Glutamatergic neuron (in vitro differentiated cells): Measurements from ENCODE around the gene NTPCR. TPM values are rescaled to one million over a fixed set of nuclear protein-coding genes. Genes with fewer than 3 reads are reported as not detected.

Experiments used
- DNase-seq: peaks from one replicate; pipeline ENCODE4 v3.0.0; 2022
- H3K27ac Mint-ChIP-seq: one replicate; pipeline ENCODE4 v1.8.0; 2020; ENCODE audit warnings: mild to moderate bottlenecking, mixed read lengths, inconsistent platforms; ENCODE audit not compliant: unreplicated experiment
- H3K27me3 Mint-ChIP-seq: one replicate; pipeline ENCODE4 v1.8.0; 2020; ENCODE audit warnings: mild to moderate bottlenecking, moderate library complexity, mixed read lengths, inconsistent platforms; ENCODE audit not compliant: unreplicated experiment
- H3K36me3 Mint-ChIP-seq: one replicate; pipeline ENCODE4 v1.8.0; 2020; ENCODE audit warnings: mild to moderate bottlenecking, mixed read lengths, inconsistent platforms; ENCODE audit not compliant: unreplicated experiment
- H3K4me1 Mint-ChIP-seq: one replicate; pipeline ENCODE4 v1.8.0; 2020; ENCODE audit warnings: mild to moderate bottlenecking, low read depth, mixed read lengths, inconsistent platforms; ENCODE audit not compliant: unreplicated experiment
- H3K4me3 Mint-ChIP-seq: one replicate; pipeline ENCODE4 v1.8.0; 2020; ENCODE audit warnings: mild to moderate bottlenecking, mixed read lengths, inconsistent platforms; ENCODE audit not compliant: unreplicated experiment
- H3K9me3 Mint-ChIP-seq: one replicate; pipeline ENCODE4 v1.8.0; 2020; ENCODE audit warnings: mild to moderate bottlenecking, moderate library complexity, mixed read lengths, inconsistent platforms; ENCODE audit not compliant: unreplicated experiment
- CTCF ChIP-seq: fragments of 200-600 bp; sonication (generic); IDR thresholded peaks from one replicate; pipeline ENCODE4 v1.5.0; 2021; ENCODE audit not compliant: partially characterized antibody, unreplicated experiment
- total RNA-seq: library from RNA; stranded (reverse); fragmentation: NEBNext Ultra II Directional; extraction: Animal tissue kit (Norgen Biotek cat#: 25700); gene quantifications from one replicate; pipeline ENCODE4 v1.2.1, GENCODE V29; 2021; ENCODE audit not compliant: unreplicated experiment

Gene NTPCR
- total RNA-seq, 1 donor from 2014 or later, result 40.7 TPM

GRCh38 chr1:232917053-232917452 lies 33.4 kb upstream of the NTPCR start:
- no peaks in the 10 kb centered on the region for H3K36me3 Mint-ChIP-seq

GRCh38 chr1:232921381-232921780 lies 29.0 kb upstream of the NTPCR start:
- no peak overlapping the region for H3K27ac Mint-ChIP-seq
- DNase-seq, result no peak
- no peaks in the 10 kb centered on the region for H3K27me3 Mint-ChIP-seq
- no peaks in the 10 kb centered on the region for H3K9me3 Mint-ChIP-seq
- no peak for TF ChIP-seq CTCF
- H3K36me3 Mint-ChIP-seq, result no peaks in the 10 kb centered on the region
- H3K4me3 Mint-ChIP-seq, result no peak overlapping the region
- peaks cover 10% of the 10 kb centered on the region for H3K4me1 Mint-ChIP-seq

More at GRCh38 chr1:232917053-232917452, 33.4 kb upstream of the NTPCR start:
- H3K4me3 Mint-ChIP-seq, result no peak overlapping the region
- H3K9me3 Mint-ChIP-seq, result no peaks in the 10 kb centered on the region
- H3K4me1 Mint-ChIP-seq, result no peaks in the 10 kb centered on the region
- no peaks in the 10 kb centered on the region for H3K27me3 Mint-ChIP-seq
- no peak overlapping the region for H3K27ac Mint-ChIP-seq
- no peak for TF ChIP-seq CTCF
- no peak for DNase-seq

GRCh38 chr1:232922485-232922884 lies 27.9 kb upstream of the NTPCR start:
- H3K27ac Mint-ChIP-seq, result no peak overlapping the region
- no peaks in the 10 kb centered on the region for H3K27me3 Mint-ChIP-seq
- DNase-seq, result no peak

DNA sequence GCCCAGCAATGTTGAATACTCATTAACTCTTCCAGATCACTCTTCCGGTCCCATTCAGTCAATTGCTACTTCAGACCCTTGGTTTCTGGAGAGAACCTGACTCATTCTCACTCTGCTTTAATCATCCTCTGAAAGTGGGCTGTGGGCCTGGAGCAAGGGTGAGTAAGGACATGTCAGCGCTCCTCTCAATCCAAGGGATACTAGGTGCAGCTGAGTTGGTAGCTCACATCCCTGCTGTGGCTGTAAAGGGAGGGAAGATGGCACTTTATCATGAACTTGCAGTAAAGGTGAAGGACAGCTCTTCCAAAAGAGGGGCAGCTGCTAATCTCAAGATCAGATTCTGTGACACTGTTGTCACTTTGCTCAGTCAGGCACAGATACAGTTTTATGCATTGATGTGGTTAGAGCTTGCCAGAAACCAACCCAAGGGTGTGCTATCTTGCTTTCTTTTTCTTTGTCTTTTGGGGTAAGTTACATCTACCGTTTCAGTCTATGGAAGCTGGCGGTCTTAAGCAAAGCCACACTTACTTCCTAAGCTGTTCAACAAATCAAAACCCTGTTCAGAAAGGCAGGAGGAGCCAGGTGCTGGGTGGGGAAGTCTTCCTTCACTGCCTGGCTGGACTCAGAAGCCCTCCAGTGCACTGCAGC lies 26.5 kb upstream of the NTPCR start:
- no peak for DNase-seq
- H3K9me3 Mint-ChIP-seq, result peaks cover 4% of the 10 kb centered on the region
- H3K4me3 Mint-ChIP-seq, result no peak overlapping the region
- peaks cover 6% of the 10 kb centered on the region for H3K36me3 Mint-ChIP-seq
- TF ChIP-seq CTCF, result no peak
- H3K27ac Mint-ChIP-seq, result no peak overlapping the region
- H3K4me1 Mint-ChIP-seq, result peaks cover 10% of the 10 kb centered on the region
- no peaks in the 10 kb centered on the region for H3K27me3 Mint-ChIP-seq

More at GRCh38 chr1:232922485-232922884, 27.9 kb upstream of the NTPCR start:
- no peak for TF ChIP-seq CTCF
- peaks cover 4% of the 10 kb centered on the region for H3K9me3 Mint-ChIP-seq
- H3K36me3 Mint-ChIP-seq, result peaks cover 6% of the 10 kb centered on the region
- peaks cover 10% of the 10 kb centered on the region for H3K4me1 Mint-ChIP-seq
- no peak overlapping the region for H3K4me3 Mint-ChIP-seq

DNA sequence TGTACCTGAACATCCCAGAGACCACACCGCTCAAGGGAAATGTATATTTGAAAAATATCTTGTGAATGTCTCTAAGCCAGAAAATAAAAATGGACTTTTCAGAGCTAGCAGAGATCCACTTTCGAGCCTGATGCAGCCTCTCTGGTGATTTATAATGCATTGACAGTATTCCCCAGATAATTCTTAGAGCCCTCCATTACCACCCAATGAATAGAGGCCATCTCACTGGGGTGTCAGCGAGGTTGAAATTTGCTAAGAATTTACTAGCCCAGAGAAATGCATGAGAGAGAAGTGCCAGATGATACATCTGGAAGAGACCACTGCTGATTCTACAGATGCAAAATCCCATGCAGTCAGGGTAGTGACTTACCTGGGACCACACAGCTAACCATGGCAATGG lies 25.5 kb upstream of the NTPCR start:
- peak overlapping the region; percentile 17 for H3K4me3 Mint-ChIP-seq
- H3K9me3 Mint-ChIP-seq, result peaks cover 4% of the 10 kb centered on the region
- H3K4me1 Mint-ChIP-seq, result peaks cover 10% of the 10 kb centered on the region
- H3K27me3 Mint-ChIP-seq, result no peaks in the 10 kb centered on the region
- TF ChIP-seq CTCF, result no peak
- DNase-seq, result no peak
- peaks cover 6% of the 10 kb centered on the region for H3K36me3 Mint-ChIP-seq
- H3K27ac Mint-ChIP-seq, result peak overlapping the region; percentile 67
